Gastrocnemius medialis (tissue), 4 donors: Measurements from ENCODE around the gene ATXN1.

ENCODE experiments used
- POLR2A ChIP-seq, 2 donors: fragments of 450-650 bp; IDR thresholded peaks; one replicate each; pipeline ENCODE4 v1.6.1; 2017; ENCODE audit warnings: antibody characterized with exemption in 2 of 2, mild to moderate bottlenecking in 2 of 2, moderate library complexity in 2 of 2
- TF ChIP-seq, protein P1 (sequence below), 5 experiments: fragments of 450-650 bp in 3 of 5; fragments of 200-600 bp in 2 of 5; sonication (generic) in 2 of 5; IDR thresholded peaks in 4 of 5; conservative IDR thresholded peaks in 1 of 5; 1 replicate in 4 of 5; 2 replicates in 1 of 5; pipeline ENCODE4 v1.5.1; 2016 to 2019; ENCODE audit warnings: antibody characterized with exemption in 5 of 5, mild to moderate bottlenecking in 3 of 5, moderate library complexity in 3 of 5

DNA sequence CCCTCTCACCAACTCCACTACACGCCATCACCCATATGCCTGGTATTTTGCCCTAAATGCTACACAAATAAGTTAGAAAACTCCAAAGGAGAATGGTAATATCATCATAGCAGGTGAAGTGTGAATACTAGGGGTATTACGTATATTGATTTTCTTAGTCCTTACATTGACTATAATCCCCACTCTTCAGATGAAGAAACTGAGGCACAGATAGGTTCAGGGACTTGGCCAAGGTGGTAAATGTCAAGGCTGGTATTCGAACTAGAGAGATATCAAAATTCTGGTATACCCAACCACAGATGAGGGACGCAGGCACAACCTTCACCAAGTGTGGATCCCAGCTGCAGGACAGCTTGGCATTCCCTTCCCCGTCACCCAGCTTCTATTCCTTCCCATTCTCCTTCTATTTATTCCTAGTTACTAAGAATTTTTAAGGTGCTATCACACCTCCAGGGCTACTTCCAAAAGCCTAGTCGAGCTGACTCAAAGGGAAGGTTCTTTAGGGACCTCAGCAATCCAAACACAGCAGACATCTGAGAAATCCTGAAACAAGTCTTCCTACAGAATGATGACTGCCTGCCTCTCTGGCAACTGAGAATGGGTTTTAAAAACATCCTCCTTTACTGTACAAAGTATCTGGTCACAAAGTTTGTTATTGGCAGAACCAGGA lies 32.6 kb downstream of the ATXN1 start:
- TF ChIP-seq, protein P1, sequence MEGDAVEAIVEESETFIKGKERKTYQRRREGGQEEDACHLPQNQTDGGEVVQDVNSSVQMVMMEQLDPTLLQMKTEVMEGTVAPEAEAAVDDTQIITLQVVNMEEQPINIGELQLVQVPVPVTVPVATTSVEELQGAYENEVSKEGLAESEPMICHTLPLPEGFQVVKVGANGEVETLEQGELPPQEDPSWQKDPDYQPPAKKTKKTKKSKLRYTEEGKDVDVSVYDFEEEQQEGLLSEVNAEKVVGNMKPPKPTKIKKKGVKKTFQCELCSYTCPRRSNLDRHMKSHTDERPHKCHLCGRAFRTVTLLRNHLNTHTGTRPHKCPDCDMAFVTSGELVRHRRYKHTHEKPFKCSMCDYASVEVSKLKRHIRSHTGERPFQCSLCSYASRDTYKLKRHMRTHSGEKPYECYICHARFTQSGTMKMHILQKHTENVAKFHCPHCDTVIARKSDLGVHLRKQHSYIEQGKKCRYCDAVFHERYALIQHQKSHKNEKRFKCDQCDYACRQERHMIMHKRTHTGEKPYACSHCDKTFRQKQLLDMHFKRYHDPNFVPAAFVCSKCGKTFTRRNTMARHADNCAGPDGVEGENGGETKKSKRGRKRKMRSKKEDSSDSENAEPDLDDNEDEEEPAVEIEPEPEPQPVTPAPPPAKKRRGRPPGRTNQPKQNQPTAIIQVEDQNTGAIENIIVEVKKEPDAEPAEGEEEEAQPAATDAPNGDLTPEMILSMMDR (IDR thresholded peaks at IDR 0.05 in 4 of 5, conservative IDR thresholded peaks at IDR 0.05 in 1 of 5), result no peak
- TF ChIP-seq POLR2A (IDR thresholded peaks at IDR 0.05), result no peak
